ENCODE measurements around the gene R3HDML. TPM values are rescaled to one million over a fixed set of nuclear protein-coding genes. Genes with fewer than 3 reads are reported as not detected.
"Not testable (repeated sequence)": the region's sequence is repeated elsewhere in the genome, so short reads cannot be mapped to it uniquely, and the experiment has no call there.

The R3HDML gene
- total RNA-seq, 2 donors from 2014 or later: not detected

GRCh38 chr20:44343162-44343675, 6.4 kb downstream of the R3HDML start:
- no peak for ATAC-seq
- Mint-ChIP-seq H3K27me3 (peaks cover 0 to 4% of the 10 kb centered on the region in 2 donors), H3K36me3 (no peaks in the 10 kb centered on the region)

GRCh38 chr20:44344723-44345122, 7.9 kb downstream of the R3HDML start:
- no peak overlapping the region for H3K4me3 Mint-ChIP-seq
- H3K27ac Mint-ChIP-seq: no peak overlapping the region
- DNase-seq (ENCODE audit: low spot score): no peak
- no peaks in the 10 kb centered on the region for H3K36me3 Mint-ChIP-seq
- peaks cover 0 to 9% of the 10 kb centered on the region in 2 donors for H3K27me3 Mint-ChIP-seq
- ATAC-seq: no peak
- H3K9me3 Mint-ChIP-seq: no peaks in the 10 kb centered on the region
- H3K4me1 Mint-ChIP-seq (ENCODE audit: low read depth in 2 of 2): no peaks in the 10 kb centered on the region

More at GRCh38 chr20:44343162-44343675, 6.4 kb downstream of the R3HDML start:
- no peaks in the 10 kb centered on the region for H3K4me1 Mint-ChIP-seq (ENCODE audit: low read depth in 2 of 2)
- no peaks in the 10 kb centered on the region for H3K9me3 Mint-ChIP-seq
- no peak overlapping the region for H3K4me3 Mint-ChIP-seq
- no peak for DNase-seq (ENCODE audit: low spot score)
- H3K27ac Mint-ChIP-seq: no peak overlapping the region

- ATAC-seq (no peak), DNase-seq (ENCODE audit: low spot score) (no peak)
- H3K9me3 Mint-ChIP-seq: no peaks in the 10 kb centered on the region
- H3K4me1 Mint-ChIP-seq (ENCODE audit: low read depth in 2 of 2): no peaks in the 10 kb centered on the region
- no peaks in the 10 kb centered on the region for H3K36me3 Mint-ChIP-seq
- peaks cover 0 to 9% of the 10 kb centered on the region in 2 donors for H3K27me3 Mint-ChIP-seq
- H3K4me3 Mint-ChIP-seq: no peak overlapping the region
- H3K27ac Mint-ChIP-seq: no peak overlapping the region
Observed at GRCh38 chr20:44345147-44345546, 8.3 kb downstream of the R3HDML start.

GRCh38 chr20:44345941-44346340, 9.1 kb downstream of the R3HDML start:
- DNase-seq (ENCODE audit: low spot score); H3K27me3 Mint-ChIP-seq; H3K27ac Mint-ChIP-seq; H3K4me1 Mint-ChIP-seq (ENCODE audit: low read depth in 2 of 2); H3K9me3 Mint-ChIP-seq; ATAC-seq; H3K4me3 Mint-ChIP-seq; H3K36me3 Mint-ChIP-seq: not testable (repeated sequence)

- H3K4me3 Mint-ChIP-seq: no peak overlapping the region
- no peaks in the 10 kb centered on the region for H3K4me1 Mint-ChIP-seq (ENCODE audit: low read depth in 2 of 2)
- ATAC-seq (no peak), DNase-seq (ENCODE audit: low spot score) (no peak)
- peaks cover 5 to 9% of the 10 kb centered on the region in 2 donors for H3K27me3 Mint-ChIP-seq
- no peak overlapping the region for H3K27ac Mint-ChIP-seq
- H3K36me3 Mint-ChIP-seq: no peaks in the 10 kb centered on the region
- H3K9me3 Mint-ChIP-seq: no peaks in the 10 kb centered on the region
Observed at GRCh38 chr20:44348168-44348659, 11.4 kb downstream of the R3HDML start.

GRCh38 chr20:44349349-44349748, 12.5 kb downstream of the R3HDML start:
- Mint-ChIP-seq H3K4me3 (no peak overlapping the region), H3K27ac (no peak overlapping the region), H3K27me3 (peaks cover 6 to 9% of the 10 kb centered on the region in 2 donors), H3K36me3 (no peaks in the 10 kb centered on the region), H3K4me1 (ENCODE audit: low read depth in 2 of 2) (no peaks in the 10 kb centered on the region), H3K9me3 (no peaks in the 10 kb centered on the region)
- ATAC-seq (no peak), DNase-seq (ENCODE audit: low spot score) (no peak)

GRCh38 chr20:44350567-44350966, 13.7 kb downstream of the R3HDML start:
- DNase-seq (ENCODE audit: low spot score): no peak
- Mint-ChIP-seq H3K9me3 (no peaks in the 10 kb centered on the region), H3K36me3 (no peaks in the 10 kb centered on the region), H3K27me3 (peaks cover 14 to 15% of the 10 kb centered on the region in 2 donors), H3K4me3 (no peak overlapping the region), H3K27ac (no peak overlapping the region), H3K4me1 (ENCODE audit: low read depth in 2 of 2) (no peaks in the 10 kb centered on the region)
- ATAC-seq: no peak

GRCh38 chr20:44354979-44355497, 18.2 kb downstream of the R3HDML start:
- no peak for ATAC-seq
- Mint-ChIP-seq H3K27me3 (peaks cover 7 to 30% of the 10 kb centered on the region in 2 donors), H3K4me3 (no peak overlapping the region), H3K27ac (no peak overlapping the region), H3K9me3 (no peaks in the 10 kb centered on the region), H3K36me3 (no peaks in the 10 kb centered on the region), H3K4me1 (ENCODE audit: low read depth in 2 of 2) (no peaks in the 10 kb centered on the region)
- DNase-seq (ENCODE audit: low spot score): no peak

- no peak for DNase-seq (ENCODE audit: low spot score)
- no peak within 1 kb of the TSS for H3K4me3 Mint-ChIP-seq
- H3K27me3 Mint-ChIP-seq: peaks cover 11 to 36% of the 10 kb centered on the region in 2 donors
- H3K4me1 Mint-ChIP-seq (ENCODE audit: low read depth in 2 of 2): no peaks in the 10 kb centered on the region
- H3K27ac Mint-ChIP-seq: no peak within 1 kb of the TSS
- H3K9me3 Mint-ChIP-seq: no peaks in the 10 kb centered on the region
- ATAC-seq: no peak
- H3K36me3 Mint-ChIP-seq: no peaks in the 10 kb centered on the region
Observed at GRCh38 chr20:44355498-44356352, 18.9 kb downstream of the R3HDML start, which contains the start of gene HNF4A. HNF4A (plus strand) TSS chr20:44355699; CDS start chr20:44355805, 106 bp downstream.

GRCh38 chr20:44356353-44356723, 19.5 kb downstream of the R3HDML start:
- peaks cover 11 to 36% of the 10 kb centered on the region in 2 donors for H3K27me3 Mint-ChIP-seq
- ATAC-seq (no peak), DNase-seq (ENCODE audit: low spot score) (no peak)
- no peaks in the 10 kb centered on the region for H3K4me1 Mint-ChIP-seq (ENCODE audit: low read depth in 2 of 2)
- no peaks in the 10 kb centered on the region for H3K9me3 Mint-ChIP-seq
- H3K36me3 Mint-ChIP-seq: no peaks in the 10 kb centered on the region
- no peak overlapping the region for H3K27ac Mint-ChIP-seq
- no peak overlapping the region for H3K4me3 Mint-ChIP-seq

GRCh38 chr20:44357020-44357419, 20.2 kb downstream of the R3HDML start:
- no peak overlapping the region for H3K27ac Mint-ChIP-seq
- no peak for DNase-seq (ENCODE audit: low spot score)
- no peak overlapping the region for H3K4me3 Mint-ChIP-seq
- H3K9me3 Mint-ChIP-seq: no peaks in the 10 kb centered on the region
- H3K36me3 Mint-ChIP-seq: no peaks in the 10 kb centered on the region
- H3K4me1 Mint-ChIP-seq (ENCODE audit: low read depth in 2 of 2): no peaks in the 10 kb centered on the region
- H3K27me3 Mint-ChIP-seq: peaks cover 11 to 36% of the 10 kb centered on the region in 2 donors
- no peak for ATAC-seq

- Mint-ChIP-seq H3K27ac (no peak overlapping the region), H3K4me3 (no peak overlapping the region), H3K4me1 (ENCODE audit: low read depth in 2 of 2) (no peaks in the 10 kb centered on the region), H3K9me3 (no peaks in the 10 kb centered on the region), H3K36me3 (no peaks in the 10 kb centered on the region), H3K27me3 (peaks cover 11 to 31% of the 10 kb centered on the region in 2 donors)
- ATAC-seq (no peak), DNase-seq (ENCODE audit: low spot score) (no peak)
Observed at GRCh38 chr20:44357555-44358125, 20.8 kb downstream of the R3HDML start.

GRCh38 chr20:44358776-44359175, 21.9 kb downstream of the R3HDML start:
- H3K36me3 Mint-ChIP-seq: no peaks in the 10 kb centered on the region
- peaks cover 11 to 31% of the 10 kb centered on the region in 2 donors for H3K27me3 Mint-ChIP-seq
- H3K27ac Mint-ChIP-seq: no peak overlapping the region
- DNase-seq (ENCODE audit: low spot score): no peak
- H3K4me1 Mint-ChIP-seq (ENCODE audit: low read depth in 2 of 2): no peaks in the 10 kb centered on the region
- no peak for ATAC-seq
- no peaks in the 10 kb centered on the region for H3K9me3 Mint-ChIP-seq
- no peak overlapping the region for H3K4me3 Mint-ChIP-seq

GRCh38 chr20:44360221-44360620, 23.4 kb downstream of the R3HDML start:
- Mint-ChIP-seq H3K4me3 (no peak overlapping the region), H3K27me3 (peaks cover 7 to 21% of the 10 kb centered on the region in 2 donors), H3K9me3 (no peaks in the 10 kb centered on the region), H3K36me3 (no peaks in the 10 kb centered on the region), H3K4me1 (ENCODE audit: low read depth in 2 of 2) (no peaks in the 10 kb centered on the region), H3K27ac (no peak overlapping the region)
- no peak for ATAC-seq
- no peak for DNase-seq (ENCODE audit: low spot score)
